ENCODE data around the gene FCHSD2.
A peak's percentile ranks its signal among the peaks of the same experiment; 100 is the strongest.

The FCHSD2 gene

DNA sequence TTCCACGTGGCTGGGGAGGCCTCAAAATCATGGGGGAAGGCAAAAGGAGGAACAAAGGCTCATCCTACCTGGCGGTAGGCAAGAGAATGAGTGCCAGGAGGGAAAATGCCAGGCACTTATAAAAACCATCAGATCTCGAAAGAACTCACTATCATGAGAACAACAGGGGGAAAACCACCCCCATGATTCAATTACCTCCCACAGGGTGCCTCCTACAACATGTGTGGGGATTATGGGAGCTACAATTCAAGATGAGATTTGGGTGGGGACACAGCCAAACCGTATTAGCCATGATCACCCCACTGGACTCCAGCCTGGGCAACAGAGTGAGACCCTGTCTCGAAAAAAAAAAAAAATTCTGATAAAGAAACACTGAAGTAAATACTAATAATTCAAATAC lies 87.1 kb downstream of the FCHSD2 start:
- TF ChIP-seq, protein P1, sequence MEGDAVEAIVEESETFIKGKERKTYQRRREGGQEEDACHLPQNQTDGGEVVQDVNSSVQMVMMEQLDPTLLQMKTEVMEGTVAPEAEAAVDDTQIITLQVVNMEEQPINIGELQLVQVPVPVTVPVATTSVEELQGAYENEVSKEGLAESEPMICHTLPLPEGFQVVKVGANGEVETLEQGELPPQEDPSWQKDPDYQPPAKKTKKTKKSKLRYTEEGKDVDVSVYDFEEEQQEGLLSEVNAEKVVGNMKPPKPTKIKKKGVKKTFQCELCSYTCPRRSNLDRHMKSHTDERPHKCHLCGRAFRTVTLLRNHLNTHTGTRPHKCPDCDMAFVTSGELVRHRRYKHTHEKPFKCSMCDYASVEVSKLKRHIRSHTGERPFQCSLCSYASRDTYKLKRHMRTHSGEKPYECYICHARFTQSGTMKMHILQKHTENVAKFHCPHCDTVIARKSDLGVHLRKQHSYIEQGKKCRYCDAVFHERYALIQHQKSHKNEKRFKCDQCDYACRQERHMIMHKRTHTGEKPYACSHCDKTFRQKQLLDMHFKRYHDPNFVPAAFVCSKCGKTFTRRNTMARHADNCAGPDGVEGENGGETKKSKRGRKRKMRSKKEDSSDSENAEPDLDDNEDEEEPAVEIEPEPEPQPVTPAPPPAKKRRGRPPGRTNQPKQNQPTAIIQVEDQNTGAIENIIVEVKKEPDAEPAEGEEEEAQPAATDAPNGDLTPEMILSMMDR (IDR thresholded peaks at IDR 0.05; ENCODE audit: extremely low read depth, missing control alignments): no peak
- no peak for DNase-seq (ENCODE audit: low spot score)

DNA sequence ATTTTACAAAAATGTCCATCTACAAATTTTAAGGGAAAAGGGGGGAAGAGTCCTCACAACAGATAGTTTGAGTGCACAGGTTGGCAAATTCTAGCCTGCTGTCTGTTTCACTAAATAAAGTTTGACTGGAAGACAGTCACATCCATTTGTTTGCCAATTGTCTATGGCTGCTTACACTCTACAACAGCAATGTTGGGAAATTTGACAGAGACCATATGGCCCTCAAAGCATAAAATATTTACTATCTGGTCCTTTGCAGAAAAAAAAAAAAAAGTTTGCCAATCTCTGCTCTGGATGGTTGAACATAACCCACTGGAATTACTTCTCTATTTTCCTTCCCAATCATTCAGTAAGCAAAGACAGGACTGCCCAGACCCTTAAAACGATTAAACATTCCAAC lies 88.2 kb downstream of the FCHSD2 start:
- no peak for DNase-seq (ENCODE audit: low spot score)
- TF ChIP-seq, protein P1 (IDR thresholded peaks at IDR 0.05; ENCODE audit: extremely low read depth, missing control alignments): no peak

DNA sequence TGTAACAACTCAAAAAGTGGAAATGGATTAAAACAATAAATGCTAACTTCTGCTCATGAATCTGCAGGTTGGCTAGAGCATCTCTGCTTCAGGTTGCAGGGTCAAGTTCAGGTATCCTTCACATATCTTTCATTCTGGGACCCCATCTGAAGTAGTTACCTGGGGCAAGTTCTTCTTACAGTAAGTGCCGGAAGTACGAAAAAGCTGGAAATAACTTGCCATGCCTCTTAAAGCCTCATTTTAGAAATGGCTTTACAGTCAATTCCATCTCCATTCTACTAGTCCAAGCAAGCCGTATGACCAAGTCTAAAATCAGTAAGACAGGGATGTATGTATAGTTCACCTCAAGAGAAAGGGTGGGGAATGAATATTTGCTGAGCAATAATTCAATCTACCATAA lies 93.7 kb downstream of the FCHSD2 start:
- TF ChIP-seq, protein P1 (IDR thresholded peaks at IDR 0.05; ENCODE audit: extremely low read depth, missing control alignments): no peak

DNA sequence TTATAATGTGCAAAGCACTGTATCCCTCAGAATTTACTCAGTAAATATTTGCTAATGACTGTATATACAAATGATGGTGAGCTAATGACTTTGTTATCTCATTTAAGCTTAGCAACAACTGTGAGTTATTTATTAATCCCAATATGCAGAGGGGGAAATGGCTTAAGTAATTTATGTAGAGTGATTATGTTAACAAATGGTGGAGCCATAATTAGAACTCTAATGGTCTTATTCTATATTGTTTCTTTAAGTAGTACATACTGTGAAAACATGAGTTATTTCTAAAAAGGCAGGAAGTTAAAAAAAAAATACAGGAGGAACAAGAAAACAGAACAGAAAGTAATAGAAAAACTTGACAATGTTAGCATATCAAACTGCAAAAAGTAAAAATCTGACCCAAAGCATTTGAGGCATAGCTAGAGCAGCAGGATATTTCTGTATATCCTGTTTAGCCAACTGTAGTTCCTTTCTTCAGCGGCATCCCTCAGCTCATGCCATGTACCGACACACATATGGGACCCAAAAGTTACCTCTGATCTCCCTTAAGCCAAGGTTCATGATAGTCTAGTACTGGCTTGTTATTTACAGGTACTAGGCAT lies 94.2 kb downstream of the FCHSD2 start:
- TF ChIP-seq, protein P1 (IDR thresholded peaks at IDR 0.05; ENCODE audit: extremely low read depth, missing control alignments): no peak
- peak; percentile 17 for DNase-seq (ENCODE audit: low spot score)

More for the DNA sequence above, 93.7 kb downstream of the FCHSD2 start:
- DNase-seq (ENCODE audit: low spot score): no peak

DNA sequence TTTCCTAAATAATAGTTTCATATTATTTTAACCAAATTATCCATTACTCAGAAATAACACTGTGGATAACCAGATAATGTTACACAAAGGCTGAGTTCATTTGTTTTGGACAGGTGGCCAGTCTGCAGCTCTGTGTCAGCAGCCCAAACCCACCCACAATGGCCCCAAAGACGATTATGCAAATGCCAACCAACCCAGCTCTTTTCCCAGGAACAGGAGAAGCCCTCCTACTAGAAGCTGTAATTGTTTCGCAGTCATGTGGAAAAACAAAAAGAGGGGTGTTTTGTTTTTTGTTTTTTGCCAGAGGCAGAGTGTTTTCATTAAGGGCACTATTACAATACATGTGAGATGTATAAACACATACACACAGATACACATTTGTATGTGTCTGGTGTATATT lies 102.1 kb downstream of the FCHSD2 start:
- DNase-seq (ENCODE audit: low spot score): no peak
- TF ChIP-seq, protein P1 (IDR thresholded peaks at IDR 0.05; ENCODE audit: extremely low read depth, missing control alignments): no peak

DNA sequence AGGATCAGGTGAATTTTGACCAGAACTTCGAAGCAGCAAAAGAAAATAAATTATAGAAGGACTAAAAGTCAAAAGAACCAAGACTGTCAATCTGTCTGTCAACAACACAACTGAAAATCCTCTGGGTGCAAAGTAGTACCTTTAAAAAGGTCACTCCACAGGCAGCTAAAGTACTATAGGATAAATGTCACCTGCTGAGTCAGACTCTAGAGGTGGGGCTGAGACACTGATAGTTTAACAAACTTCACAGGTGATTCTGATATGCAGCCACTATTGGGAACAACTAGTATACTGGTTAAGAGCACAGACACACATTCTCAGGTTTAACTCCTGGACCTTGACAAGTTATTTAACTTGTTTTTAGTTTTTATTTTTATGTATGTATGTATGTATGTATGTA lies 107.3 kb downstream of the FCHSD2 start:
- no peak for DNase-seq (ENCODE audit: low spot score)
- TF ChIP-seq, protein P1 (IDR thresholded peaks at IDR 0.05; ENCODE audit: extremely low read depth, missing control alignments): no peak

DNA sequence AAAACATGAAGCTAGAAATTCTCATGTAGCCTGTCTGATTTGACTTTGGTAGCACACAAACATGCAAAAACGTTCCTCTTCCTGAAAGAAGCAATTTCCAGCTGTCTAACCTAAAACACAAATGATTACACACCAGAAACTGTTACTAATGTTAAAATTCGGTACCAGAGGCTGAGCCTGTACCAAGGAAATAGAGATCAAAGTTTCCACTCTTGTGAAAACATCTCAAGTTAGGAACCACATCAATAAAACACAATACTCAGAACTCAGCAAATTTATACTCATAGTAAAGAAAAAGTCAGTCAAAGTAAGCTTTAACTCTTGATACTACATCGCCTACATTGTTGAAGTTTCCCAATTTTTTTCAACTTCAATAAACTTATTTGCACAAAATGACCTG lies 107.8 kb downstream of the FCHSD2 start:
- TF ChIP-seq, protein P1 (IDR thresholded peaks at IDR 0.05; ENCODE audit: extremely low read depth, missing control alignments): no peak
- DNase-seq (ENCODE audit: low spot score): no peak

Measured in GM20000 (cell line).